ENCODE data around the gene CLDN18.

DNA sequence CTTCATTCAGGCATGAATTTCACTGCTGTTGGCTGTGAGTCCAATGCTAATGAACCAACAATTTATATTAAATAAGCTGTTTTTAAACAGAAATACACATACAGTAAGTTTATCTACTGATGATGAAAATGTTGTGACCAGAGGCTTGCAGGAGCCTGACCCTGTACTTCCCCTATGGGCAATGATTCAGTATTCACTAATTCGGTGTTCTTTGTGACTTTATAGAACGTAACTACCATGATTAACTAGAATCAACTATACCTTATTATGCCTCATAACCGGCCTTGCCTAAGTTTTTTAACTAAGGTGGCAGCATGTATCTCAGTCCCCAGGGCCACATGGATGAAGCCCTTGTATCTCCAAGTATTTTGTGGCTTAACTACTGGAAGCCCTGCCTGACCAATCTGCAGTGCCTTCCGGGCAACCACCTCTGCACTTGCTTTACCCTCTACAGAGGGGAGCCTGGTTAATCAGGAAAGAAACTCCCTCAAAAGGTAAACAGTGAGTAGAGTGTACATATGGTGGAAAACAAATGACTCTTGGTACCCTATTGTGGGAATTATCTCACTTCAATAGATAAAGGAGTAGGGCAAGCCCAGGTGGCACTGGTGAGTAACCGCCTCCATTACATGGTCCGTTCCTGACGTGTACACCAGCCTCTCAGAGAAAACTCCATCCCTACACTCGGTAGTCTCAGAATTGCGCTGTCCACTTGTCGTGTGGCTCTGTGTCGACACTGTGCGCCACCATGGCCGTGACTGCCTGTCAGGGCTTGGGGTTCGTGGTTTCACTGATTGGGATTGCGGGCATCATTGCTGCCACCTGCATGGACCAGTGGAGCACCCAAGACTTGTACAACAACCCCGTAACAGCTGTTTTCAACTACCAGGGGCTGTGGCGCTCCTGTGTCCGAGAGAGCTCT is 11.6 kb upstream of the CLDN18 start:
- TF ChIP-seq GABPA (IDR thresholded peaks at IDR 0.05 in 1 of 2, conservative IDR thresholded peaks at IDR 0.05 in 1 of 2) (no peak), RAD21 (IDR thresholded peaks at IDR 0.05) (no peak), JUND (IDR thresholded peaks at IDR 0.05) (no peak), TAF1 (conservative IDR thresholded peaks at IDR 0.05) (no peak), EGR1 (IDR thresholded peaks at IDR 0.05; ENCODE audit: low read depth in 2 of 2) (no peak), SP1 (IDR thresholded peaks at IDR 0.05) (no peak), FOXA1 (IDR thresholded peaks at IDR 0.05) (no peak), YY1 (IDR thresholded peaks at IDR 0.05) (no peak), RXRA (IDR thresholded peaks at IDR 0.05) (no peak)
- TF ChIP-seq, protein P1, sequence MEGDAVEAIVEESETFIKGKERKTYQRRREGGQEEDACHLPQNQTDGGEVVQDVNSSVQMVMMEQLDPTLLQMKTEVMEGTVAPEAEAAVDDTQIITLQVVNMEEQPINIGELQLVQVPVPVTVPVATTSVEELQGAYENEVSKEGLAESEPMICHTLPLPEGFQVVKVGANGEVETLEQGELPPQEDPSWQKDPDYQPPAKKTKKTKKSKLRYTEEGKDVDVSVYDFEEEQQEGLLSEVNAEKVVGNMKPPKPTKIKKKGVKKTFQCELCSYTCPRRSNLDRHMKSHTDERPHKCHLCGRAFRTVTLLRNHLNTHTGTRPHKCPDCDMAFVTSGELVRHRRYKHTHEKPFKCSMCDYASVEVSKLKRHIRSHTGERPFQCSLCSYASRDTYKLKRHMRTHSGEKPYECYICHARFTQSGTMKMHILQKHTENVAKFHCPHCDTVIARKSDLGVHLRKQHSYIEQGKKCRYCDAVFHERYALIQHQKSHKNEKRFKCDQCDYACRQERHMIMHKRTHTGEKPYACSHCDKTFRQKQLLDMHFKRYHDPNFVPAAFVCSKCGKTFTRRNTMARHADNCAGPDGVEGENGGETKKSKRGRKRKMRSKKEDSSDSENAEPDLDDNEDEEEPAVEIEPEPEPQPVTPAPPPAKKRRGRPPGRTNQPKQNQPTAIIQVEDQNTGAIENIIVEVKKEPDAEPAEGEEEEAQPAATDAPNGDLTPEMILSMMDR (IDR thresholded peaks at IDR 0.05; ENCODE audit: low read depth, low read length, missing input control), result no peak
- TF ChIP-seq, protein P2, sequence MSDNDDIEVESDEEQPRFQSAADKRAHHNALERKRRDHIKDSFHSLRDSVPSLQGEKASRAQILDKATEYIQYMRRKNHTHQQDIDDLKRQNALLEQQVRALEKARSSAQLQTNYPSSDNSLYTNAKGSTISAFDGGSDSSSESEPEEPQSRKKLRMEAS (IDR thresholded peaks at IDR 0.05), result no peak
- TF ChIP-seq, protein P3, sequence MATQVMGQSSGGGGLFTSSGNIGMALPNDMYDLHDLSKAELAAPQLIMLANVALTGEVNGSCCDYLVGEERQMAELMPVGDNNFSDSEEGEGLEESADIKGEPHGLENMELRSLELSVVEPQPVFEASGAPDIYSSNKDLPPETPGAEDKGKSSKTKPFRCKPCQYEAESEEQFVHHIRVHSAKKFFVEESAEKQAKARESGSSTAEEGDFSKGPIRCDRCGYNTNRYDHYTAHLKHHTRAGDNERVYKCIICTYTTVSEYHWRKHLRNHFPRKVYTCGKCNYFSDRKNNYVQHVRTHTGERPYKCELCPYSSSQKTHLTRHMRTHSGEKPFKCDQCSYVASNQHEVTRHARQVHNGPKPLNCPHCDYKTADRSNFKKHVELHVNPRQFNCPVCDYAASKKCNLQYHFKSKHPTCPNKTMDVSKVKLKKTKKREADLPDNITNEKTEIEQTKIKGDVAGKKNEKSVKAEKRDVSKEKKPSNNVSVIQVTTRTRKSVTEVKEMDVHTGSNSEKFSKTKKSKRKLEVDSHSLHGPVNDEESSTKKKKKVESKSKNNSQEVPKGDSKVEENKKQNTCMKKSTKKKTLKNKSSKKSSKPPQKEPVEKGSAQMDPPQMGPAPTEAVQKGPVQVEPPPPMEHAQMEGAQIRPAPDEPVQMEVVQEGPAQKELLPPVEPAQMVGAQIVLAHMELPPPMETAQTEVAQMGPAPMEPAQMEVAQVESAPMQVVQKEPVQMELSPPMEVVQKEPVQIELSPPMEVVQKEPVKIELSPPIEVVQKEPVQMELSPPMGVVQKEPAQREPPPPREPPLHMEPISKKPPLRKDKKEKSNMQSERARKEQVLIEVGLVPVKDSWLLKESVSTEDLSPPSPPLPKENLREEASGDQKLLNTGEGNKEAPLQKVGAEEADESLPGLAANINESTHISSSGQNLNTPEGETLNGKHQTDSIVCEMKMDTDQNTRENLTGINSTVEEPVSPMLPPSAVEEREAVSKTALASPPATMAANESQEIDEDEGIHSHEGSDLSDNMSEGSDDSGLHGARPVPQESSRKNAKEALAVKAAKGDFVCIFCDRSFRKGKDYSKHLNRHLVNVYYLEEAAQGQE (IDR thresholded peaks at IDR 0.05), result no peak
- TF ChIP-seq, protein P4, sequence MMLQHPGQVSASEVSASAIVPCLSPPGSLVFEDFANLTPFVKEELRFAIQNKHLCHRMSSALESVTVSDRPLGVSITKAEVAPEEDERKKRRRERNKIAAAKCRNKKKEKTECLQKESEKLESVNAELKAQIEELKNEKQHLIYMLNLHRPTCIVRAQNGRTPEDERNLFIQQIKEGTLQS (IDR thresholded peaks at IDR 0.05), result no peak
- TF ChIP-seq, protein P5, sequence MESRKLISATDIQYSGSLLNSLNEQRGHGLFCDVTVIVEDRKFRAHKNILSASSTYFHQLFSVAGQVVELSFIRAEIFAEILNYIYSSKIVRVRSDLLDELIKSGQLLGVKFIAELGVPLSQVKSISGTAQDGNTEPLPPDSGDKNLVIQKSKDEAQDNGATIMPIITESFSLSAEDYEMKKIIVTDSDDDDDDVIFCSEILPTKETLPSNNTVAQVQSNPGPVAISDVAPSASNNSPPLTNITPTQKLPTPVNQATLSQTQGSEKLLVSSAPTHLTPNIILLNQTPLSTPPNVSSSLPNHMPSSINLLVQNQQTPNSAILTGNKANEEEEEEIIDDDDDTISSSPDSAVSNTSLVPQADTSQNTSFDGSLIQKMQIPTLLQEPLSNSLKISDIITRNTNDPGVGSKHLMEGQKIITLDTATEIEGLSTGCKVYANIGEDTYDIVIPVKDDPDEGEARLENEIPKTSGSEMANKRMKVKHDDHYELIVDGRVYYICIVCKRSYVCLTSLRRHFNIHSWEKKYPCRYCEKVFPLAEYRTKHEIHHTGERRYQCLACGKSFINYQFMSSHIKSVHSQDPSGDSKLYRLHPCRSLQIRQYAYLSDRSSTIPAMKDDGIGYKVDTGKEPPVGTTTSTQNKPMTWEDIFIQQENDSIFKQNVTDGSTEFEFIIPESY (IDR thresholded peaks at IDR 0.05), result no peak

All from liver (tissue), 3 donors.